Measurements from ENCODE around the gene TMEM26. TPM values are rescaled to one million over a fixed set of nuclear protein-coding genes. Genes with fewer than 3 reads are reported as not detected.

The TMEM26 gene
- total RNA-seq: under 0.01 and 0.09 TPM in 2 replicates

DNA sequence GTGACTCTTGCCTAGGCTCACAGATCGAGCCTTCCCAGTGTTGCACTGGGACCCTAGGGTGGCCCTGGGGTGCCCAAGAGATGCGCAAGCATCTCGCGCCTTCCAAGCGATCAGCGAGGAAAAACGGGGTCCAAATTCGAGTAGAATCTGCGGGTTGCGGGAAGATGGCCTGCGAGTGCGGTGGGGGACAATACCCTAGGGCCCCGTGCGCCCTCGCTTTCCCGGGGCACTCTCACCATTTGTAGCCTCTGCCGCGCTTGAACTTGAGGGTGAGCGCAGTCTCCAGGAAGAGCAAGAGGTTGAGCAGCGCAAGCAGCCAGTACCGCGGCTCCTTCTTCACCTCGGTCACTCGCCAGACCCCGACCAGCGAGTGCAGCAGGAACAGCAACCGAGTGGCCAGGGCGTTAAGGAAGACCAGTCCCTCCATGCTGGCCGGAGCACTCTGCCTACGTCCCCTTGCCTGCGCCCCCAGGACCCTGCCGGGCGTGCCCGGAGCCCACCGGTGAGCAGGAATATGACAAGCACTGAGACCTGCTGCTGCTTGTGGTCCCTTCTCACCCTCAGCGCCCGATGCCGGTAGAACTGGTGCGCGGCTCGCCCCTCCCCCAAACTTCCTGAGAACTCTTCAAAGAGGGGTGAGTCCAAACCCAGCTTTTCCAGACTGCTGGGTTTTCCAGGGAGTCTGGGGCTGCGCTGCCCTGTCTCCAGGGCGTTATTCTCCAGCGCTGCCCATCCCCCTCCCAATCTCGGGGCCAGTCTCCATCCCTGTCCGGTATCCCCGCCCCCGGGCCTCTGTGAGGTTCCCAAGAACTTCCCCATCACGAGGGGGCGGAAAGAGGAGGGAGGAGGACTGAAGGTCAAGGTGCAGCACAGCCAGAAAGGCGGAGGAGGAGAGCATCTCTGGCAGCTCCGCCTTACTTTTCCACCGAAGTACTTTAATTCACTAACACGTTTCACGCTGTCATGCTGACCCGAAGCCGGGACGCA lies at the start of gene TMEM26:
Gene TMEM26, minus strand, starts transcription at position 727 of the 987 bp plus-strand sequence. Its CDS starts 300 bp downstream, at position 427.

Other genes starting within 250 kb of the TMEM26 start
- gene CABCOCO1, start 209.5 kb upstream of the TMEM26 start, total RNA-seq: 0.18 TPM in 1 of 2 replicates, not detected in the other

All from endothelial cell of coronary artery (primary cell).